GM21825 (cell line): ENCODE measurements around the gene IFI27.

Experiments used
- ATAC-seq: cut with Tn5 transposase; IDR thresholded peaks from one replicate; pipeline ENCODE4 v1.9.1; 2021; ENCODE audit warnings: mild to moderate bottlenecking, moderate library complexity; ENCODE audit not compliant: unreplicated experiment

The IFI27 gene

GRCh38 chr14:94102768-94103482, 7.6 kb upstream of the IFI27 start:
- no peak for ATAC-seq

DNA sequence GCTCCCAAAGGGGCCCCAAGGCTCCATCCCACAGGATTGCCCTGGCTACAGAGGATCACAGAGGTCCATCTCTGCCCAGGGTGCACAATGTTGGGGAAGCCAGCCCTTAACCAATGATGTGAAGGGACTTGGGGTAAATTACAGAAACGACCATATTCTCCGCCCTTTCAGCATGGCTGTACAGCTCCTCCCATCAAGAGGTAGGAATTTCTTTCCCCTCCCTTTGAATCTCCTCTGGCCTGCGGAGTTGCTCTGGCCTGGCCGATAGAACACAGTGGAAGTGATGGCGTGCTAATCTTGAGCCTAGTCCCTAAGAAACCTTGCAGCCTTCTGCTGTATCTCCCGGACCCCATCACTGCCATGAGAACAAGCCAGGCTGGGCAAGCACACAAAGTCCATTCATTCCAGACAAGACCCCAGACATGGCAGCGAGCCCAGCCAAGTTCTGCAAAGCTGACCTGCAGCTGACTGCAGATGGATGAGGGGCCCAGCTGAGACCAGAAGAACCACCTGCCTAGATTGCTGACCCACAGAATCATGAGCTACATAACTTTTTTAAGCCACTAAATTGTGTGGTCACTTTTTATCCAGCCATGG, 6.9 kb upstream of the IFI27 start:
- ATAC-seq = no peak

- no peak for ATAC-seq
These were observed 5.8 kb upstream of the IFI27 start for GRCh38 chr14:94104731-94105130.

DNA sequence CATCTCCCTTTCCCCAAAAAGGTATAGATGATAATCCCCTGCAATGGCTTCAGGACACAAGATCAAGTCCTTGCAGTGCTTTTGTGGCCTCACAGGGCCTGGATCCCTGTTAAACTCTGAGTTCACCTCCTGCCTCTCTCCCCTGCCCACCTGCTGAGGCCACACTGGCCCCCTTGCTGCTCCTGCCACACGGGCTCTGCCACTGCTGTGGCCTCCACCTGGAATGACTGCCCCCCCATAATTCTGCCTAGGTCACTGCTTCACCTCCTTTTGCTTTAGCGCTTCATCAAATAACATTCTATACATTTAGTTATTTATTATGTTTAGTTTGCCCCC, 653 bp upstream of the IFI27 start:
- ATAC-seq = no peak

- ATAC-seq = no peak
These were observed 950 bp downstream of the IFI27 start for GRCh38 chr14:94111276-94112095.

- ATAC-seq = no peak
These were observed 2.1 kb downstream of the IFI27 start for GRCh38 chr14:94112513-94113063.

DNA sequence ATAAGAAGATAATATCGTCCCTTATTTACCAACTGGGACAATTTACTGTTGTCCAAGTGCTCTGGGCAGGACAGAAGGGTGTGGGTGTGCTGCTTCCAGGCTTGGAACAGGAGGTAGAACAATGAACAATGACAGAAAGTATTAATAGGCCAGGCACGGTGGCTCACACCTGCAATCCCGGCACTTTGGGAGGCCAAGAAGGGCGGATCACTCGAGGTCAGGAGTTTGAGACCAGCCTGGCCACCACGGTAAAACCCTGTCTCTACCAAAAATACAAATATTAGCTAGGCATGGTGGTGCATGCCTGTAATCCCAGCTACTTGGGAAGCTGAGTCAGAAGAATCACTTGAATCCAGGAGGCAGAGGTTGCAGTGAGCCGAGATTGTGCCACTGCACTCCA, 2.5 kb downstream of the IFI27 start:
- ATAC-seq = no peak

- no peak for ATAC-seq
These were observed 3.0 kb downstream of the IFI27 start for GRCh38 chr14:94113490-94113889.

DNA sequence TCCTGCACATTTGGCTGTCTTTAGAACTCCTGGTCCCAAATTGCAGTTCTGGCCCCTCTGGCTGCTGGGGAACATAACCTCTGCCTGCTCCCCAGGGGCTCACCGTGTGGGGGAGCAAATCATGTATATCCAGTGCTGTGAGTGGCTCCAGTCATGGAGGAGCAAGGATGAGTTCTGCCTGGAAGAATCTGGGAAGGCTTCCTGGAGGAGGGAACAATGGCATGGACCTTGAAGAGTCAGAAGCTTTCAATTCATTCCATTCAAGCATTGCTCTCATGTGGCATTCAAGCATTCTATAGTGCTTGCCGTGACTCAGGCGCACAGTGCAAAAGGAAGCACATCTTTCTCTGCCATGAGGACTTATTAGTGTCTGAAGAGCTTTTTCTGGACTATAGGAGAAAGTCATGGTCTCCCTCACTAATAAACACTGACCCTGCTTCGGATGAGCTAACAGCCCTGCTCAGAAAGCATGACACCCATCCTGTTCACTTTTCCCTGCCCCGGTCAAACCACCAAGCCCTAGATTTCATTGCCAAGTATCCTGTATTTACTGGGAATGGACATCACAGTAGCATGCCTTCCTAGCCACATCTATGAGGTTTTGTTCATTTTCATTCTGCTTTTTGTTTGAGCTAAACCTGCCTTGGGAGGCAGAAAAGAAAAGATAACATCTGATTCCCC, 3.5 kb downstream of the IFI27 start:
- ATAC-seq = no peak

DNA sequence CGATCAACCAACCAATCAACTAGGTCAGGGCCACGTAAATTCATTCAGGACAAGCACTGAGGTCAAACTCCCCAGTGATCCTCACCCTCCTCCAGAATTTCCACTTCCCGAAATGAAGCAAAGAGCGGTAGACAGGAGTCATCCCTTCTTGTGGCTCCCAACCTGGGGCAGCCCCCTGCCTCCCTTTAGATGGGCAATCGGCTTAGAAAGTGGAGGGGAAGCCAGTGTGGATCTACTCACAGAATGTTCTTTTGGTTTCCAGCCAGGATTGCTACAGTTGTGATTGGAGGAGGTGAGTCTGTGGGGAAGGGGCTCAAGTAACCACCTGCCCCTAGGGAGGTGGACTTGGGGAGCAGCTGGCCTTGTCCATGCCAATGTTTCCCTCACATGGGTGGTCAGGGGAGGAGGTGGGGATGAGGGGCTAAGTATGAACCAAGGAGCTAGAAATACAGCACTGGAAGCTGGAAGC, 4.1 kb downstream of the IFI27 start:
- no peak for ATAC-seq

DNA sequence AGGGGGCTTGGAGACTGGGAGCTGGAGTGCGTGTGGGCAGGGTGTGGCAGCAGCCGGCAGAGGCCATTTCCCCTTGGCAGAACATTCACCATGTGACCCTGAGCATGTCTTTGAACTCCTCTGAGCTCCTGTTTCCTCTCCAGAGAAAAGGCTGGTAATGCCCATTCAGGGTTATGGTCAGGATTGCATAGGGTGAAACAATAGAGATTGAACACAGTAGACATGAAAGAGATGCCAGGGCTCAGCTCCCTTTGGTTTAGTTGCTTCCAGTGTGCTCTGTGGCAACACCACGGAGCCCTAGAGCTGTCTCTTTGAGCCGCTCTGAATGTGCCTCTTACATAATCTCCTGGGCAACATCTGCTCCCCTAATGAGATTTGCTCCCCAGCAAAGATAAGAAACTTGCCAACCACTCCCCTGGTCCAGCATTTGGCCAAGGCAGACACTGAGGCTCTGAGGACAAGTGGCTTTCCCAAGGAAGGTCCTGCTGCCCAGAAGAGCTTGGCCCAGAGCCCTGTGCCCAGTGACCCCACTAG, 4.6 kb downstream of the IFI27 start:
- no peak for ATAC-seq

GRCh38 chr14:94115631-94116030, 5.1 kb downstream of the IFI27 start:
- no peak for ATAC-seq

DNA sequence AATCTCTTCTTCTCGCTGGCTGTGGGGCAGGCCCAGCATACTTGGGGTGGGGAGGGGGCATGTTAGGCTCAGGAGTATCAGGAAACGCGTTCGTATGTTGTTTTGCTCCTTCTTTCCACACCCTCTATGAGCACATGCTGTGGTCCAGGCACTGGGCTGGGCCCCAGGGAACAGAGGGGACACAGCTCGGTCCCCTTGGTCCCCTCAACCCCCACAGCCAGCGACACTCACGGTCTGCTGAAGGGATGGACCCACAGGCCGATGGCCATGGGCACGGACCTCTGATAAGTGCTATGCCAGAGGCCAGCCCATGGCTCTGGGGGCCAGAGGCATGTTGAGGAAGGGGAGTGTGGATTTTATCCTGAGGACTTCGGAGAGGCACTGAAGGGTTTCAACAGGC, 6.2 kb downstream of the IFI27 start:
- no peak for ATAC-seq

- no peak for ATAC-seq
These were observed 7.3 kb downstream of the IFI27 start for GRCh38 chr14:94117856-94118255.

DNA sequence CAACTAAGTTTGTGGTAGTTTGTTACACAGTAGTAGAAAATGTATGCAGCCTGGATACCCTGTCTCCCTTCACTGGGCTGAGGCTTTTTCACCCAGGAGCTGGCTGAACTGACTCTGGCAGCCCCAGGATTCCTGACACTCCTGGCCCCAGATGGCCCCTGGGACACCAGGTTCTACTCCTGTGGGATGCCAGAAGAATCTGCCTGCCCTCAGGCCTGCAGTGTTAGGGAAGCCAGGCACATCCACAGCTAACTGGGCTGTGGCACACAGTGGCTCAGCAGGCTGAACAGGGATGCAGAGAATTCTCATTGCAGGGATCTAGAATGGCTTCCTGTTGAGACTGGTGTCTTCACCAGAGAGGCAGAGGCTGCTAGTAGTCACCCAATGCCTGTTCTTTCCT, 8.5 kb downstream of the IFI27 start:
- ATAC-seq = no peak

- ATAC-seq = no peak
These were observed 10.3 kb downstream of the IFI27 start for GRCh38 chr14:94120667-94121340.

DNA sequence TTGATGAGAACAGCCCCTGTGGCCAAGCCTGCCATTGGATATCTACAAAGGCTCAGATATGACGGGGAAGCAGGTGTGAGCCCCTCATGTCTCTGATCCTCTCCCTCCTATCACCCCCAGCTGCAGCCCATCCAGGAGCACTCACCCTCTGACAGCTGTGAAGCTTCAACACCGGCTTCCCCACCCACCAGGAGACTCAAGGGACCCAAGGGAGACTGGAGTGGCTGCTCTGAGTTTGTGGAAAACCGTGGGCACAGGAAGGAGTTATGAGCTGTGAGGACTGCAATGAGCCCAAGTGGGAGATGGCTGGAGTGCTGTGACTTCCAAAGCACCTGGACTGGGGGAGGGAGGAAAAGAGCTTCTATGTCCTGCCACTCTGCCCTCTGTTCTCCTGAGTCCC, 10.9 kb downstream of the IFI27 start:
- ATAC-seq = no peak

GRCh38 chr14:94122438-94122837, 11.9 kb downstream of the IFI27 start:
- ATAC-seq = no peak

GRCh38 chr14:94123296-94123695, 12.8 kb downstream of the IFI27 start:
- no peak for ATAC-seq

DNA sequence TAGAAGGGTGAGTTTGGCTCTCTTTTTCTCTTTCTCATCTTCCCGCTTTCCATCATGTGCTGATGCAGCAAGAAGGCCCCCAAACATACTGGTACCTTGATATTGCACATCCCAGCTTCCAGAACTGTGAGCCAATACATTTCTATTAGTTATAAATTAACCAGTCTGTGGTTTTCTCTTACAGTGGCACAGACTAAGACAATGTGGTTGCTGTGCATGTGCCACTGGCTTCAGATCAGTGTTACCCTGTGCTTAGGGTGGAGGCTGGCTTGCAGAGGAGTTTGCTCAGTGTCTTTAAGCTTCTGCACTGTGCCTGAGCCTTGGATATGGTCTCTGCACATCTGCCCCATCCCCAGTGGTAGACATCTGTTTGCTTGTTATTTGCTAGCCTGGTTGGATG, 13.3 kb downstream of the IFI27 start:
- no peak for ATAC-seq
